DOHH2 (cell line): Measurements from ENCODE around the gene GPHN.
A peak's percentile ranks its signal among the peaks of the same experiment; 100 is the strongest.

ENCODE experiments used
- H3F3A ChIP-seq: fragments of 200-600 bp; sonication (generic), shearing (Covaris generic); 2 replicates; pipeline ENCODE4 v1.6.0; 2016; ENCODE audit warnings: antibody characterized with exemption, mild to moderate bottlenecking; ENCODE audit not compliant: control insufficient read depth, insufficient read depth
- H3K27ac ChIP-seq: fragments of 200-600 bp; sonication (generic); 2 replicates; pipeline ENCODE4 v1.5.1; 2014; ENCODE audit warnings: low read depth, mild to moderate bottlenecking, low read length, moderate library complexity
- H3K27me3 ChIP-seq: fragments of 200-600 bp; sonication (generic); 2 replicates; pipeline ENCODE4 v1.6.1; 2014; ENCODE audit warnings: mild to moderate bottlenecking, low read length, mixed read lengths; ENCODE audit not compliant: control insufficient read depth
- H3K36me3 ChIP-seq: fragments of 200-600 bp; sonication (generic); 2 replicates; pipeline ENCODE4 v1.6.1; 2014; ENCODE audit warnings: mild to moderate bottlenecking, low read length, moderate library complexity, mixed read lengths; ENCODE audit not compliant: control insufficient read depth
- H3K4me1 ChIP-seq: fragments of 200-600 bp; sonication (generic); 2 replicates; pipeline ENCODE4 v1.6.1; 2014; ENCODE audit warnings: mild to moderate bottlenecking, low read length, mixed read lengths; ENCODE audit not compliant: control insufficient read depth
- H3K4me2 ChIP-seq: fragments of 200-600 bp; sonication (generic); 2 replicates; pipeline ENCODE4 v1.6.0; 2014; ENCODE audit warnings: mild to moderate bottlenecking, low read length, moderate library complexity
- H3K4me3 ChIP-seq: fragments of 200-600 bp; sonication (generic); 2 replicates; pipeline ENCODE4 v1.5.1; 2014; ENCODE audit warnings: mild to moderate bottlenecking, low read length, mixed read lengths
- H3K79me2 ChIP-seq: fragments of 200-600 bp; sonication (generic); 2 replicates; pipeline ENCODE4 v1.6.1; 2014; ENCODE audit warnings: mild to moderate bottlenecking, low read length, mixed read lengths; ENCODE audit not compliant: control insufficient read depth
- H3K9me2 ChIP-seq: fragments of 200-600 bp; sonication (generic); replicated peaks from 2 replicates; pipeline ENCODE4 v1.6.1; 2014; ENCODE audit warnings: mild to moderate bottlenecking, low read length, mixed read lengths; ENCODE audit not compliant: control insufficient read depth
- H3K9me3 ChIP-seq: fragments of 200-600 bp; sonication (generic); 2 replicates; pipeline ENCODE4 v1.6.1; 2014; ENCODE audit warnings: antibody characterized with exemption, low read length, mixed read lengths; ENCODE audit not compliant: control insufficient read depth, insufficient read depth
- H4K20me1 ChIP-seq: fragments of 200-600 bp; sonication (generic); 2 replicates; pipeline ENCODE4 v1.6.0; 2014; ENCODE audit warnings: low read depth, mild to moderate bottlenecking, antibody characterized with exemption, low read length, moderate library complexity; ENCODE audit not compliant: control insufficient read depth, insufficient read depth
- CTCF ChIP-seq: fragments of 200-600 bp; sonication (generic); IDR thresholded peaks from one replicate; pipeline ENCODE4 v1.5.1; 2014; ENCODE audit warnings: antibody characterized with exemption, mild to moderate bottlenecking, low read depth, low read length; ENCODE audit not compliant: poor library complexity, severe bottlenecking
- EZH2phosphoT487 ChIP-seq: fragments of 200-600 bp; sonication (generic); IDR thresholded peaks from 2 replicates; pipeline ENCODE4 v1.6.1; 2017; ENCODE audit warnings: borderline replicate concordance, mild to moderate bottlenecking, antibody characterized with exemption, low read length, moderate library complexity, mixed read lengths

The GPHN gene

GRCh38 chr14:66507181-66507721 lies 696 bp upstream of the GPHN start:
- H3K27ac ChIP-seq: peak overlapping the region; percentile 64
- peak overlapping the region; percentile 85 for H3K4me2 ChIP-seq
- H4K20me1 ChIP-seq: peaks cover 17% of the 10 kb centered on the region
- peaks cover 39% of the 10 kb centered on the region for H3K4me1 ChIP-seq
- H3K9me3 ChIP-seq: no peaks in the 10 kb centered on the region
- H3K27me3 ChIP-seq: no peaks in the 10 kb centered on the region
- H3K9me2 ChIP-seq: no peaks in the 10 kb centered on the region
- peaks cover 11% of the 10 kb centered on the region; the same call in 1 of the 2 replicates for H3F3A ChIP-seq
- H3K4me3 ChIP-seq: peak overlapping the region; percentile 98
- peaks cover 55% of the 10 kb centered on the region for H3K79me2 ChIP-seq
- peaks cover 10% of the 10 kb centered on the region; the same call in 1 of the 2 replicates for H3K36me3 ChIP-seq
- no peak for TF ChIP-seq CTCF
- TF ChIP-seq EZH2phosphoT487: no peak

GRCh38 chr14:66508547-66508845 lies 549 bp downstream of the GPHN start:
- Histone ChIP-seq H3K36me3 (peaks cover 10% of the 10 kb centered on the region; the same call in 1 of the 2 replicates), H3K9me2 (no peaks in the 10 kb centered on the region), H4K20me1 (peaks cover 27% of the 10 kb centered on the region), H3K4me2 (peak overlapping the region; percentile 85), H3K27ac (peak overlapping the region; percentile 64), H3F3A (peaks cover 11% of the 10 kb centered on the region; the same call in 1 of the 2 replicates), H3K9me3 (no peaks in the 10 kb centered on the region), H3K27me3 (no peaks in the 10 kb centered on the region), H3K79me2 (peaks cover 67% of the 10 kb centered on the region), H3K4me1 (peaks cover 51% of the 10 kb centered on the region), H3K4me3 (peak overlapping the region; percentile 98)
- TF ChIP-seq CTCF (no peak), EZH2phosphoT487 (no peak)

GRCh38 chr14:66508846-66509621 lies 1.1 kb downstream of the GPHN start:
- Histone ChIP-seq H3K9me3 (no peaks in the 10 kb centered on the region), H3K79me2 (peaks cover 72% of the 10 kb centered on the region), H4K20me1 (peaks cover 27% of the 10 kb centered on the region), H3K4me1 (peaks cover 52% of the 10 kb centered on the region), H3K9me2 (no peaks in the 10 kb centered on the region), H3K27me3 (no peaks in the 10 kb centered on the region), H3K27ac (peak overlapping the region; percentile 64), H3K4me3 (peak overlapping the region; percentile 98), H3K4me2 (peak overlapping the region; percentile 85), H3F3A (peaks cover 11% of the 10 kb centered on the region; the same call in 1 of the 2 replicates), H3K36me3 (peaks cover 6% of the 10 kb centered on the region; the same call in 1 of the 2 replicates)
- TF ChIP-seq CTCF: no peak
- no peak for TF ChIP-seq EZH2phosphoT487
